Stimulated activated CD4-positive, alpha-beta T cell treated with anti-CD3 and anti-CD28 coated beads, Interleukin-12 subunit alpha, Interleukin-12 subunit beta, amount 100 ng/mL, for 24 hours (primary cell): ENCODE results near the gene NDUFA13.
"Not testable (repeated sequence)": the region's sequence is repeated elsewhere in the genome, so short reads cannot be mapped to it uniquely, and the experiment has no call there.

Experiments used
- DNase-seq, 2 experiments: peaks; one replicate each; pipeline ENCODE4 v3.0.0-alpha.2; 2020; ENCODE audit warnings: low read depth in 2 of 2

The NDUFA13 gene

DNA sequence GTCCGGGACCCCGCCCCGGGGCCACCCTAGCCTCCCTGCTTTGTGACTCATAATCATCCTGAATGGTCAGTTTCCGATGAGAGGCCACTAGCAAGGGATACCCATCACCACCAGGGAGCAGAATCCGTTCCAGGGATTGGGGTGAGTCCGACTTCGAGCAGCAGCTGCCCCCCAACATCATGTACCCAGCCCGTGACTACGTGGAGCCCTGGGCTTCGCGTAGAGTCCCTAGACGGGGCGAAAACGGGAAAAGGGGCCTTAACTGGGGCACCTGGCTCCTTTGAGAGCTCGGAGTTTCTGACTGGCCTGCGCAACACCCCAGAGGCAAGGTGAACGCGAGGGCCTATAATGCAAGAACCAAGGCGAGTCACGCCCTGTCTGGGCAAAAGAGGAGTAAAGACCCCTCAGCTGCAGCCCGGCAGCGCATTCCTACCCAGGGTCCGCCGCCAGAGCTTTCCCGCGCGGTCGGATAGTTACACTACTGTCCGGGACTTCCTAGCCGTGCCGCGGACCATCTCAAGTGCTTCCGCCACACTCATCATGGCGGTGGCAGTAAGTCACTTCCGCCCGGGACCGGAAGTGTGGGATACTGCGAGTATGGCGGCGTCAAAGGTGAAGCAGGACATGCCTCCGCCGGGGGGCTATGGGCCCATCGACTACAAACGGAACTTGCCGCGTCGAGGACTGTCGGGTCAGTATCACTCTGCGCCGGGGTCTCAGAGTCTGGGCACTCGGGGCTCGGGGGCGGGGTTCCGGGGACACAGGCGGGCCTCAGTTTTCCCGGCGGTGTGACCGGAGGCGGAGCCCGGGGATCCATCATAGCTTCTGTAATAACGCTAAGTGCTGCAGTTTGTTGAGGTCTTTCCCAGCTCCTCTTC, at the start of gene NDUFA13:
TSS of gene NDUFA13 (plus strand) at position 584 of the 878 bp plus-strand sequence. CDS start at position 598, 14 bp downstream.
- DNase-seq = peak; percentile 90 to 93

DNA sequence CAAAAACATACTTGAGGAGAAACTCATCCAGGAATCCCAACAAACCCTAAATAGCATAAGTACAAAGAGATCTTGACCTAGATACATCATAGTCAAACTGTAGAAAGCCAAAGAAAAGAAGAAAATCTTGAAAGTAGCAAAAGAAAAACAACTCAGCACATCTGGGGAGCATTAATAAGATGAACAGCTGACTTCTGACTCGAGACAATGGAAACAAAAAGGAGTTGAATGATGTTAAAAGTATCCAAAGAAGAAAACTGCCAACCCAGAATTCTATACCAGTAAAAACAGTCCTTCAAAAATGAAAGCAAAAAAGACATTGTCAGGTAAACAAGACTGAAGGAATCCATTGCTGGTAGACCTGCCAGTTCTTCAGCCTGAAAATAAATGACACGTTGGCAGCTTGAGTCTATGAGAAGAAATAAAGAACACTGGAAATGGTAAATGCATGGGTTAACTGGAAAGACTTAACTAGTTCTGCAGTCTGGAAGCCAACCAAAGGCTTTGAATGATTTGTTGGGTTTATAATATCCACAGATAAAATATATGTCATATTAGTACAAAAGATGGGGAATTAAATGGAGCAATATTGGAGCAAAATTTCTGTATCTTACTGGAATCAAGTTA, 47.5 kb upstream of the NDUFA13 start:
- DNase-seq = no peak

- no peak for DNase-seq
Measured at GRCh38 chr19:19470579-19470978, 45.4 kb upstream of the NDUFA13 start.

DNA sequence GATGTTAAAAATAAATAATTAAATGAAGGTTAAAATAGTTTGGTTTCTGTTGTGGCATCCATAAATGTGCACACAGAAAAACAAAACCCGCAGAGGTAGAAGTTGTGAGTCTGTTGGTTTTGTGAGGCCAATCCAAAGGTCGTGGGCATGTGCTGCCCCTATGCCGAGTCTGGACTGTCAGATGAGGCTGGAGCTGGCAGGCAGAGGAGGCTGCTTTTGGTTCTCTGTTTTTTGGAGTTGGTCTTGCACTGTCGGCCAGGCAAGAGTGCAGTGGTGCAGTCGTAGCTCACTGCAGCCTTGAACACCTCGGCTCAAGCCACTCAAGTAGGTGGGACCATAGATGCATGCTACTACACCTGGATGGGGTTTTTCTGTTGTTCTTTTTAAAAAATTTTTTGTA, 44.3 kb upstream of the NDUFA13 start:
- DNase-seq = no peak

DNA sequence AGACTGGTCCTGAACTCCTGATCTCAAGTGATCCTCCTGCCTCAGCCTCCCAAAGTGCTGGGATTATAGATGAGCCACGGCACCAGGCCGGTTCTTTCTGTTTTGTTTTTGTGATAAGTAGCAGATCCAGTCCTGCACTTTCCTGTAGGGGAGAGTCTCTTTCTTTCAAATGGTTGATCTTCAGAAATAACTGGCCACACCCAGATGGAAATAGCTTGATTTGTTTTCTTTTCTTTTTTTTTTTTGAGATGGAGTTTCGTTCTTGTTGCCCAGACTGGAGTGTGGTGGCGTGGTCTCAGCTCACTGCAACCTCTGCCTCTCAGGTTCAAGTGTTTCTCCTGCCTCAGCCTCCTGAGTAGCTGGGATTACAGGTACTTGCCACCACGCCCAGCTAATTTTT, 43.9 kb upstream of the NDUFA13 start:
- not testable (repeated sequence) for DNase-seq

DNA sequence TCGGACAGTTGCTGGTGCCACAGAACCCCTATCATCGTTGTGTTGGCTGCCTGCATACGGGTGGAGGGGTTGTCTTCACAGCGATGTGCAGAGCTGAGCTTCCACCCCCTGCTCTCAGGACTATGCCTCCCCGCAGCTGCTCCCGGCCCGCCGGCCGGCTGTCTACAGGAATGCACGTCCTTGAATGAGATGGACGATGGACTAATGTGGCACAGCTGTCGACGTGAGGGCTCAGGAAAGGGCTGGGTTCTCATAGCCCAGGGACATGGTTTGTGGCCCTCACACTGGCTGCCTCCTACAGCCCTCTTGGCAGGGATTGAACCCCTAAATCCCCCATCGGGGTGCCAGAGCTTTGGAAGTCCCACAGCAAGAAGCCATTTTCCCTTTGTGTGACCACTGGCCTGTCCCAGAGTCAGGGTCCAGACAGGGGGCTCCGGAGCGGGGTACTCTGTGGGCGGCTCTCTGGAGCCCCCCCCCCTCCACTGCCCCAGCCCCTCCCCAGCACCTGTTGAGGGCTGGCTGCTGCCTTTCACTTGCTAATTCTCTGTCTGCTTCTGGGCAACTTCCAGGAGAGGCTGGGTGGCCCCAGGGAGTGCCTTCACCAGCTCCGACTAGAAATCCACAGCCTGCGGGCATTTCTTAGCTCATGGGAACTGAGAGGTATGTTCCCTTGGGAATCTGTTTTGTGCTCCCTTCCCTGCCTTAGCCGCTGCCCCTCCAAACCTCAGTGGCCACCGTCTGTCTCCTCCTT, 40.8 kb upstream of the NDUFA13 start:
- DNase-seq = no peak

- no peak for DNase-seq
Measured at GRCh38 chr19:19475849-19476828, 39.9 kb upstream of the NDUFA13 start.

- no peak for DNase-seq
Measured at GRCh38 chr19:19477705-19478383, 38.2 kb upstream of the NDUFA13 start.

DNA sequence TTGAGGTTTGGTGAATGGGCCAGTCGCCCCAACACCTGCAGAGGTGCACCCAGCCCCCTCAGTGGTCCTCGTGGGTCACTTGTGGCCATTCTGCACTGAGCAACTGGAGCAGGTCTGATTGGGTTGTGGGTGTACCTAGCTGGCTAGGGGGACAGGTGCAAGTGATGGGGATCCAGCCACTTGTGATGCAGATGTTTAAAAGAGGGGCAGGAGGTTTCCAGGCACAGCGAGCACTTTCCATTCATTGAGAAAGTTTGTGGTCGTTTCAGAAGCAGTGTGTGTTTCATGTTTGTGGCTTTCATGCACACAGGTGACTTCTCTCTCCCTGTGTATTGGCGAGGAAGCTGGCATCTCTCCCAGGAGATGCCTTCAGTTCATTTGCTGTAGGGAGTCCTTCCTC, 35.3 kb upstream of the NDUFA13 start:
- DNase-seq = no peak

DNA sequence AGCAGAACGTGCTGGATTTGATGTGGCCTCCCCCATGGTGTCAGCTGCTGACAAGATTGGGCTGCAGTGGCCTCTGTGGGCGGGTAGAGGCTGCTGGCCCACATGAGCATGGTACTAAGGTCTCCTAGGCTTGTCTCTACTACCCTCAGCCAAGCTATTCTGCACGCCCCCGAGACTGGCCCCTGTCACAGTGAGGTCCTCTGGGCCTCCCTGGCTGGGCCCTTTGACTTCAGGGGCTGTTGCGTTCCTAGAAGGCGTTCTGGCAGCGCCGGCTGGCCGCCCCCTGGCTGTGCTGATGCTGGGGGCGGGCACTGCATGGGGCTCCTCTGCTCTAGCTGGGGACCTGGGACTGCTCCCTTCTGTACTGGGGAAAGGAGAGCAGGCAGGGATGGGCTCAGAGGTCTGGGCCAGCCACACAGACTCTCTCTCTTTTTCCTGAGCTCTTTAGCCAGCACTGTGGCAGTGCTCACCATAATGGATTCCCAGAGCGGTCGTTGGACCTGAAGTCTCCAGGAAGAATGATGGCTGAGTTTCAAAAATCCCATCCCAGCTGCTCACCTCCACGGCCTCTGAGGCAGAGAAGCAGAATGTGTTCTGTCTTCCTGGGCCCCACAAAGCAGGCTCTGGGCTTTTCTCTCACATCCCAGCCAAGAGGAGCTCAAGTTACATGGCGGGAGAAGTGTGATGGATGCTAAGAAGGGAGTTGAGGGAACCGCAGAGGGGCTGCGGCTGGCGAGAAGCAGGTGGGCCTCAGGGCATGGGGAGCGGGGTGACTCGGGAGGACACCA, 33.0 kb upstream of the NDUFA13 start:
- no peak for DNase-seq

- no peak for DNase-seq
Measured at GRCh38 chr19:19485161-19485997, 30.6 kb upstream of the NDUFA13 start.

DNA sequence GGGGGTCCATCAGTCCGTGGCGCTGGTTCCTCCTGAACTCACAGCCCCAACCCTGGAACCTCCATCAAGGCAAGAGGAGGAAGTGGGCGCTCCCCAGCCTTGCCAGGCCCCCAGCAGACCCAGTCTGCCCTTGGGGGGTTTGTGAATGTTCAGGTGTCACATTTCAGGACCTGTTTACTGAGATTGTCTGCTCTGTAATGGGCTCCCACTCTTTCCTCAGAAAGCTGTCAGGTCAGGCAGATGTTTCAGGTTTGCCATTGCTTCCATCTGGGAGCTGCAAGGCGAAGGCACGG, 30.1 kb upstream of the NDUFA13 start:
- DNase-seq = no peak

GRCh38 chr19:19486343-19487076, 29.5 kb upstream of the NDUFA13 start:
- DNase-seq = no peak

GRCh38 chr19:19487077-19487949, 28.7 kb upstream of the NDUFA13 start:
- DNase-seq = no peak

DNA sequence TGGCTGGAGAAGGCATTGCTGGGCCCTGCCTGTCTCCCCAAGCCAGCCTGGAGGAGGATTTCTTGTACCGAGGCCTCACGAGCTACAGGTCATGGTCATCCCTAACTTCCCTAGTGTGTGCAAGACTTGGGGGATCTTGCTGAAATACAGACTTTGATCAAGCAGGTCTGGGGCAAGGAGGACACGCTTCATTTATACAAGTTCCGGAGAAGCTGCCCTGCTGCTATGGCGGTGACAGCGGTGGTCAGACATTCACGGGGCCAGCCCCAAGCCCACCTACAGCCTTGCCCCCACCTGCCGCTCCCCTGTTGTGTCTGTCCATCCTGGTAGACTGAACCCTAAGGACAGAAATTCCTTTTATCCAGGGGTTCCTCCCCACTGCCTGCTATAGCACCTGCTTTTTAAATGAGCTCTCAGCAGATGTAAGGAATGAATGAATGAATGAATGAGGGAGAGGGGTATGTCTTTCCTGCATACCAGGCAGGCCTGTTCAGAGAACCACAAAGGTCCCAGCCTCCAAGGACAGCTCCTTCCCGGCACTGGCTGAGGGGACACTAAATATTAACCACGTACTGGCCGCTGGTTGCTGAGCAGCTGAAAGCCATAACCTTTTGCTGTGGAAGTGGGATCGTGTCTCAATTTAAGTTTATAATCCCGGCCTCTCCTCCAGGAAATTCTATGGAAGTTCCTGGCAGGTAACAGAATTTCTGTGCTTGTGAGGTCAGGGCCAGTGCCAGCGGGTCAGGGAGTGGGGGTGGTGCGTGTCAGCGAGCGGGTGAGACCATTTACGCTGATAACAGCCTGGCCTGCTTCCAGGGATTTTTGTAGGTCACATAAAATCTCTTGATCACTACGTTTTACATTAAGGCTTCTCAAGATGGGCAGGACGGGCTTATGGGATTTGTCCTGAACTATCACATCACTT, 27.8 kb upstream of the NDUFA13 start:
- no peak for DNase-seq
